ENCODE data around the gene RPS4Y1.
A peak's percentile ranks its signal among the peaks of the same experiment; 100 is the strongest.

RPS4Y1 gene

GRCh38 chrY:2885880-2886279, 44.5 kb downstream of the RPS4Y1 start:
- DNase-seq: no peak

- DNase-seq: no peak
These were observed 46.0 kb downstream of the RPS4Y1 start for GRCh38 chrY:2887386-2887785.

GRCh38 chrY:2887955-2888354, 46.6 kb downstream of the RPS4Y1 start:
- no peak for DNase-seq

- DNase-seq: no peak
These were observed 52.1 kb downstream of the RPS4Y1 start for GRCh38 chrY:2893471-2893870.

GRCh38 chrY:2896050-2896449, 54.6 kb downstream of the RPS4Y1 start:
- DNase-seq: no peak

- no peak for DNase-seq
These were observed 66.0 kb downstream of the RPS4Y1 start for GRCh38 chrY:2907356-2907755.

- DNase-seq: peak; percentile 9 to 29
These were observed 71.8 kb downstream of the RPS4Y1 start for GRCh38 chrY:2913066-2913815.

Data from activated CD4-positive, alpha-beta T cell treated with anti-CD3 and anti-CD28 coated beads, Interleukin-2, amount 50 U/mL, for 4 hours (primary cell).